HepG2 (cell line): ENCODE measurements around the gene RTEL1. TPM values are rescaled to one million over a fixed set of nuclear protein-coding genes. Genes with fewer than 3 reads are reported as not detected.

Experiments
- ATAC-seq: fragments of 200-7000 bp; cut with Tn5 transposase; 3 replicates; pipeline ENCODE4 v1.9.1; 2020; ENCODE audit warnings: mild to moderate bottlenecking, moderate library complexity
- BruUV-seq: library from RNA; stranded (reverse); fragments of 400-500 nt; replicated peaks from 2 replicates; lab custom pipeline; 2021; lab: Mats Ljungman, UMichigan
- CTCF ChIA-PET: fragments of 300-600 bp; formaldehyde crosslinking; extraction: SDS; loops from one replicate; lab custom pipeline; 2021; ENCODE audit warnings: low total read pairs, inconsistent platforms, low intra/inter-chr PET ratio; lab: Yijun Ruan, JAX
- POLR2A ChIA-PET: fragments of 350-600 bp; sonication (Branson Sonifier 250); formaldehyde crosslinking; loops from one replicate; lab custom pipeline; 2020; ENCODE audit warnings: antibody characterized with exemption, inconsistent platforms; lab: Yijun Ruan, JAX
- DNase-seq: peaks from one replicate; pipeline ENCODE4 v3.0.0-alpha.2; 2015; ENCODE audit warnings: low spot score
- FAIRE-seq: peaks from 3 replicates; lab custom pipeline; 2011; peaks lifted over from hg19 to GRCh38; lab: Jason Lieb, UNC
- H2AFZ ChIP-seq: one replicate; pipeline ENCODE4 v1.6.1; 2011; ENCODE audit warnings: low read length, inconsistent platforms
- H3K27ac ChIP-seq: fragments of 300-600 bp; 3 replicates; pipeline ENCODE4 v1.8.0; 2011; ENCODE audit warnings: mixed run types, mild to moderate bottlenecking, mixed read lengths, low read length, inconsistent platforms; ENCODE audit not compliant: insufficient read depth; ENCODE audit errors: extremely low read length
- H3K27me3 ChIP-seq, 2 experiments: fragments of 200-600 bp in 1 of 2; 2 replicates in 1 of 2; 3 replicates in 1 of 2; pipeline versions ENCODE4 v1.6.0 to v1.8.0; 2011; ENCODE audit warnings: low read length in 2 of 2, mild to moderate bottlenecking in 2 of 2, moderate library complexity in 2 of 2, inconsistent platforms in 1 of 2; ENCODE audit not compliant: insufficient read depth in 2 of 2, control insufficient read depth in 1 of 2
- H3K36me3 ChIP-seq, 2 experiments: fragments of 200-600 bp in 1 of 2; replicated peaks in 1 of 2; 2 replicates in 1 of 2; 3 replicates in 1 of 2; pipeline versions ENCODE4 v1.5.1 to v1.8.0; 2011; ENCODE audit warnings: low read length in 2 of 2, inconsistent platforms in 1 of 2; ENCODE audit not compliant: insufficient read depth in 2 of 2, control insufficient read depth in 1 of 2
- H3K4me1 ChIP-seq: 2 replicates; pipeline ENCODE4 v1.5.1; 2012; ENCODE audit warnings: low read length, inconsistent platforms; ENCODE audit not compliant: insufficient read depth
- H3K4me2 ChIP-seq: 2 replicates; pipeline ENCODE4 v1.6.0; 2011; ENCODE audit warnings: low read depth, low read length, inconsistent platforms
- H3K4me3 ChIP-seq, 3 experiments: fragments of 200-600 bp in 1 of 3; sonication (generic), shearing (Covaris generic) in 1 of 3; replicated peaks in 1 of 3; 2 replicates each; pipeline ENCODE4 v1.5.1; 2011 to 2016; ENCODE audit warnings: low read length in 3 of 3, inconsistent platforms in 2 of 3, low read depth in 2 of 3, mild to moderate bottlenecking in 2 of 3, control low read depth in 1 of 3, mixed read lengths in 1 of 3; ENCODE audit not compliant: insufficient read depth in 1 of 3
- H3K79me2 ChIP-seq: one replicate; pipeline ENCODE4 v1.6.1; 2011; ENCODE audit warnings: low read length, inconsistent platforms; ENCODE audit not compliant: insufficient read depth
- H3K9ac ChIP-seq: 2 replicates; pipeline ENCODE4 v1.6.0; 2011; ENCODE audit warnings: mild to moderate bottlenecking, low read depth, low read length, inconsistent platforms; ENCODE audit not compliant: insufficient read depth
- H3K9me3 ChIP-seq: 2 replicates; pipeline ENCODE4 v1.5.1; 2012; ENCODE audit warnings: mild to moderate bottlenecking, low read length
- H4K20me1 ChIP-seq: 2 replicates; pipeline ENCODE4 v1.6.0; 2011; ENCODE audit warnings: inconsistent platforms, mild to moderate bottlenecking, low read length, moderate library complexity; ENCODE audit not compliant: insufficient read depth
- ARNT2 ChIP-seq: sonication (generic); formaldehyde crosslinking; IDR thresholded peaks from 2 replicates; pipeline ENCODE4 v1.8.0; 2022; ENCODE audit warnings: mild to moderate bottlenecking, low read depth, missing genetic modification reagents, moderate library complexity
- ASH2L ChIP-seq: fragments of 300-600, 200-600 bp; sonication (generic); IDR thresholded peaks from 2 replicates; pipeline ENCODE4 v1.7.0; 2017; ENCODE audit warnings: low read depth, mild to moderate bottlenecking, moderate library complexity, mixed read lengths, low read length; ENCODE audit not compliant: insufficient read length
- BRCA1 ChIP-seq: sonication (generic); formaldehyde crosslinking; IDR thresholded peaks from 2 replicates; pipeline ENCODE4 v1.4.0; 2020; ENCODE audit warnings: missing genetic modification reagents
- MAZ ChIP-seq, 2 experiments: sonication (generic) in 1 of 2; formaldehyde crosslinking in 1 of 2; IDR thresholded peaks; 2 replicates each; pipeline versions ENCODE4 v1.5.0 to v1.6.1; 2012 to 2020; ENCODE audit warnings: low read depth in 2 of 2, mild to moderate bottlenecking in 2 of 2, borderline replicate concordance in 1 of 2, improper control_type of control experiment in 1 of 2, low read length in 1 of 2, missing genetic modification reagents in 1 of 2, moderate library complexity in 1 of 2
- MZF1 ChIP-seq: sonication (generic); formaldehyde crosslinking; IDR thresholded peaks from 2 replicates; pipeline ENCODE4 v1.8.1; 2023; ENCODE audit warnings: mild to moderate bottlenecking, missing genetic modification reagents, borderline replicate concordance
- NFATC3 ChIP-seq: sonication (generic); formaldehyde crosslinking; IDR thresholded peaks from 2 replicates; pipeline ENCODE4 v1.5.1; 2020; ENCODE audit warnings: mild to moderate bottlenecking, missing genetic modification reagents
- NR1H2 ChIP-seq: sonication (generic); formaldehyde crosslinking; IDR thresholded peaks from 2 replicates; pipeline ENCODE4 v1.8.1; 2022; ENCODE audit warnings: low read depth, missing genetic modification reagents, borderline replicate concordance
- RFX1 ChIP-seq: fragments of 450-650 bp; IDR thresholded peaks from 2 replicates; pipeline ENCODE4 v1.6.1; 2017
- SP2 ChIP-seq: sonication (generic); formaldehyde crosslinking; IDR thresholded peaks from 2 replicates; pipeline ENCODE4 v1.5.1; 2020; ENCODE audit warnings: mild to moderate bottlenecking, missing genetic modification reagents
- SRSF4 ChIP-seq: fragments of 200-400 bp; formaldehyde crosslinking; IDR thresholded peaks from one replicate; pipeline ENCODE4 v1.6.1; 2018; ENCODE audit warnings: mild to moderate bottlenecking, low read depth, low read length, moderate library complexity; ENCODE audit not compliant: poor library complexity, severe bottlenecking
- ZNF10 ChIP-seq: sonication (generic); formaldehyde crosslinking; IDR thresholded peaks from 2 replicates; pipeline ENCODE4 v1.4.0; 2020; ENCODE audit warnings: mild to moderate bottlenecking, low read depth, missing genetic modification reagents, borderline replicate concordance
- ZNF616 ChIP-seq: sonication (generic); formaldehyde crosslinking; IDR thresholded peaks from 2 replicates; pipeline ENCODE4 v1.5.0; 2020; ENCODE audit warnings: low read depth, mild to moderate bottlenecking, missing genetic modification reagents
- WGBS: methylation state at CpG from one replicate; pipeline ENCODE4 v1.1.6; 2017; ENCODE audit warnings: low lambda C conversion rate; 5-methylcytosine and 5-hydroxymethylcytosine counted together
- in situ Hi-C: cut with HindIII; loops from 2 replicates; pipeline ENCODE4 v1.10.0; 2017; ENCODE audit warnings: low pct_unique_long_range_greater_than_20kb; ENCODE audit not compliant: extremely low pct_ligation_motif_present
- intact Hi-C: fragments of 100-400 bp; cut with micrococcal nuclease; formaldehyde crosslinking; loops from one replicate; pipeline ENCODE4 v1.10.0; 2022; ENCODE audit not compliant: unreplicated experiment
- polyA plus RNA-seq, 8 experiments: library from polyadenylated mRNA; depleted of rRNA in 3 of 8; stranded (reverse) in 7 of 8; unstranded in 1 of 8; fragments of >200 nt; fragmentation: Illumina TruSeq in 4 of 8; extraction: Trizol in 4 of 8; gene quantifications; 2 replicates each; pipeline versions ENCODE4 v1.2.1 to v1.2.3, GENCODE V29; 2011 to 2016; ENCODE audit warnings: low read depth in 4 of 8, missing spikeins in 1 of 8, mixed read lengths in 1 of 8; ENCODE audit not compliant: insufficient read depth in 1 of 8
- total RNA-seq, 5 experiments: library from RNA; depleted of rRNA; stranded (reverse); fragments of >200 nt; fragmentation: Illumina TruSeq; extraction: Trizol; gene quantifications; 2 replicates each; pipeline ENCODE4 v1.2.3, GENCODE V29; 2016; ENCODE audit warnings: low read depth in 1 of 5
- TF ChIP-seq, protein P1 (sequence below): sonication (generic); formaldehyde crosslinking; IDR thresholded peaks from 2 replicates; pipeline ENCODE4 v1.4.0; 2020; ENCODE audit warnings: missing genetic modification reagents
- TF ChIP-seq, protein P2 (sequence below): sonication (generic); formaldehyde crosslinking; IDR thresholded peaks from 2 replicates; pipeline ENCODE4 v1.4.0; 2020; ENCODE audit warnings: missing genetic modification reagents
- TF ChIP-seq, protein P3 (sequence below): sonication (generic); formaldehyde crosslinking; IDR thresholded peaks from 2 replicates; pipeline ENCODE4 v1.9.0; 2021; ENCODE audit warnings: missing genetic modification reagents, borderline replicate concordance
- TF ChIP-seq, protein P4 (sequence below): sonication (generic); formaldehyde crosslinking; IDR thresholded peaks from 2 replicates; pipeline ENCODE4 v1.8.0; 2022; ENCODE audit warnings: mild to moderate bottlenecking, missing genetic modification reagents; ENCODE audit not compliant: insufficient replicate concordance
- TF ChIP-seq, protein P5 (sequence below): IDR thresholded peaks from 2 replicates; pipeline ENCODE4 v1.6.1; 2016; ENCODE audit warnings: missing compliant biosample characterization, missing genetic modification reagents, borderline replicate concordance

Gene RTEL1
- total and polyA plus RNA-seq, 2 of the 13 experiments (the other 11 are each of a cell fraction or from before 2014, with no cell fraction given), result 21.8 to 36.4 TPM

DNA sequence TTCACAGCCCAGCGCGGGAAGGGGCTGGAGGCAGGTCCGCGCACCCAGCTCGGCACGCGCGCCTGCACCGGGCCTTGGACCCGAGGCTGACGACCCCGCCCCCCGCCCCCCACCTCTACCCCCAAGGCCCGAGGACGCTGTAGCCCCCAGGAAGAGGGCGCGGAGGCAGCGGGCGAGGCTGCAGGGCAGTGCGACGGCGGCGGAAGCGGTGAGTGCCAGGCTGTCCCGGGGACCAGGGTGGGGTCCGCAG is 79.5 kb downstream of the RTEL1 start:
- no peaks in the 10 kb centered on the region for H3K27me3 ChIP-seq
- no TSS peak for BruUV-seq
- no peak for DNase-seq
- no peak overlapping the region for H2AFZ ChIP-seq
- H3K9me3 ChIP-seq, result no peaks in the 10 kb centered on the region
- peak overlapping the region; percentile 93 for H3K27ac ChIP-seq
- peak overlapping the region; percentile 46 to 93 (median 85); a peak in 5 of 6 replicates for H3K4me3 ChIP-seq
- no peaks in the 10 kb centered on the region for H4K20me1 ChIP-seq
- peaks cover 32% of the 10 kb centered on the region for H3K79me2 ChIP-seq
- WGBS, result 4% methylated on average over 14 of the region's 26 CpGs
- in situ Hi-C loops, result no loop called here
- ChIA-PET POLR2A (interaction anchor here (0.5 to 7.3 kb wide), 22 partner anchors 10 to 298 kb away, joined by 3 to 190 read pairs (median 4); partner anchors contain the start of genes ARFRP1, C20orf204, GMEB2 and RTEL1), CTCF (interaction anchor here (2.5 kb wide), 1 partner anchor 30 kb away, joined by 8 read pairs; the partner anchor contains the start of genes ARFRP1 and ZGPAT)
- H3K9ac ChIP-seq, result peak overlapping the region; percentile 72
- no peak for FAIRE-seq
- ATAC-seq, result no peak
- peaks cover 56% of the 10 kb centered on the region for H3K4me1 ChIP-seq
- peak overlapping the region; percentile 90 for H3K4me2 ChIP-seq
- H3K36me3 ChIP-seq, result peaks cover 31 to 41% of the 10 kb centered on the region in 2 experiments
- intact Hi-C loops, result loop anchor here (5.0 kb wide), 1 partner anchor 200 kb away; the partner anchor contains the start of gene PTK6
- TF ChIP-seq, protein P1, sequence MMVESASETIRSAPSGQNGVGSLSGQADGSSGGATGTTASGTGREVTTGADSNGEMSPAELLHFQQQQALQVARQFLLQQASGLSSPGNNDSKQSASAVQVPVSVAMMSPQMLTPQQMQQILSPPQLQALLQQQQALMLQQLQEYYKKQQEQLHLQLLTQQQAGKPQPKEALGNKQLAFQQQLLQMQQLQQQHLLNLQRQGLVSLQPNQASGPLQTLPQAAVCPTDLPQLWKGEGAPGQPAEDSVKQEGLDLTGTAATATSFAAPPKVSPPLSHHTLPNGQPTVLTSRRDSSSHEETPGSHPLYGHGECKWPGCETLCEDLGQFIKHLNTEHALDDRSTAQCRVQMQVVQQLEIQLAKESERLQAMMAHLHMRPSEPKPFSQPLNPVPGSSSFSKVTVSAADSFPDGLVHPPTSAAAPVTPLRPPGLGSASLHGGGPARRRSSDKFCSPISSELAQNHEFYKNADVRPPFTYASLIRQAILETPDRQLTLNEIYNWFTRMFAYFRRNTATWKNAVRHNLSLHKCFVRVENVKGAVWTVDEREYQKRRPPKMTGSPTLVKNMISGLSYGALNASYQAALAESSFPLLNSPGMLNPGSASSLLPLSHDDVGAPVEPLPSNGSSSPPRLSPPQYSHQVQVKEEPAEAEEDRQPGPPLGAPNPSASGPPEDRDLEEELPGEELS, result no peak
- TF ChIP-seq RFX1 (no peak), NFATC3 (no peak), SRSF4 (no peak), ARNT2 (peak; percentile 51; the same call in 1 of the 2 replicates), BRCA1 (CRISPR knock-in tag) (no peak), ASH2L (no peak), MZF1 (CRISPR knock-in tag) (no peak), NR1H2 (peak; percentile 3), MAZ (IDR thresholded peaks at IDR 0.05; ENCODE audit: borderline replicate concordance, low read depth, low read length) (no peak), MAZ (CRISPR knock-in tag; IDR thresholded peaks at IDR 0.05; ENCODE audit: low read depth) (no peak), SP2 (CRISPR knock-in tag) (no peak), ZNF10 (CRISPR knock-in tag) (no peak), ZNF616 (CRISPR knock-in tag) (no peak)
- TF ChIP-seq, protein P2, sequence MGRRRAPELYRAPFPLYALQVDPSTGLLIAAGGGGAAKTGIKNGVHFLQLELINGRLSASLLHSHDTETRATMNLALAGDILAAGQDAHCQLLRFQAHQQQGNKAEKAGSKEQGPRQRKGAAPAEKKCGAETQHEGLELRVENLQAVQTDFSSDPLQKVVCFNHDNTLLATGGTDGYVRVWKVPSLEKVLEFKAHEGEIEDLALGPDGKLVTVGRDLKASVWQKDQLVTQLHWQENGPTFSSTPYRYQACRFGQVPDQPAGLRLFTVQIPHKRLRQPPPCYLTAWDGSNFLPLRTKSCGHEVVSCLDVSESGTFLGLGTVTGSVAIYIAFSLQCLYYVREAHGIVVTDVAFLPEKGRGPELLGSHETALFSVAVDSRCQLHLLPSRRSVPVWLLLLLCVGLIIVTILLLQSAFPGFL (CRISPR knock-in tag), result no peak
- TF ChIP-seq, protein P3, sequence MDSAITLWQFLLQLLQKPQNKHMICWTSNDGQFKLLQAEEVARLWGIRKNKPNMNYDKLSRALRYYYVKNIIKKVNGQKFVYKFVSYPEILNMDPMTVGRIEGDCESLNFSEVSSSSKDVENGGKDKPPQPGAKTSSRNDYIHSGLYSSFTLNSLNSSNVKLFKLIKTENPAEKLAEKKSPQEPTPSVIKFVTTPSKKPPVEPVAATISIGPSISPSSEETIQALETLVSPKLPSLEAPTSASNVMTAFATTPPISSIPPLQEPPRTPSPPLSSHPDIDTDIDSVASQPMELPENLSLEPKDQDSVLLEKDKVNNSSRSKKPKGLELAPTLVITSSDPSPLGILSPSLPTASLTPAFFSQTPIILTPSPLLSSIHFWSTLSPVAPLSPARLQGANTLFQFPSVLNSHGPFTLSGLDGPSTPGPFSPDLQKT (CRISPR knock-in tag), result no peak
- TF ChIP-seq, protein P4, sequence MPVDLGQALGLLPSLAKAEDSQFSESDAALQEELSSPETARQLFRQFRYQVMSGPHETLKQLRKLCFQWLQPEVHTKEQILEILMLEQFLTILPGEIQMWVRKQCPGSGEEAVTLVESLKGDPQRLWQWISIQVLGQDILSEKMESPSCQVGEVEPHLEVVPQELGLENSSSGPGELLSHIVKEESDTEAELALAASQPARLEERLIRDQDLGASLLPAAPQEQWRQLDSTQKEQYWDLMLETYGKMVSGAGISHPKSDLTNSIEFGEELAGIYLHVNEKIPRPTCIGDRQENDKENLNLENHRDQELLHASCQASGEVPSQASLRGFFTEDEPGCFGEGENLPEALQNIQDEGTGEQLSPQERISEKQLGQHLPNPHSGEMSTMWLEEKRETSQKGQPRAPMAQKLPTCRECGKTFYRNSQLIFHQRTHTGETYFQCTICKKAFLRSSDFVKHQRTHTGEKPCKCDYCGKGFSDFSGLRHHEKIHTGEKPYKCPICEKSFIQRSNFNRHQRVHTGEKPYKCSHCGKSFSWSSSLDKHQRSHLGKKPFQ (CRISPR knock-in tag), result no peak
- TF ChIP-seq, protein P5, sequence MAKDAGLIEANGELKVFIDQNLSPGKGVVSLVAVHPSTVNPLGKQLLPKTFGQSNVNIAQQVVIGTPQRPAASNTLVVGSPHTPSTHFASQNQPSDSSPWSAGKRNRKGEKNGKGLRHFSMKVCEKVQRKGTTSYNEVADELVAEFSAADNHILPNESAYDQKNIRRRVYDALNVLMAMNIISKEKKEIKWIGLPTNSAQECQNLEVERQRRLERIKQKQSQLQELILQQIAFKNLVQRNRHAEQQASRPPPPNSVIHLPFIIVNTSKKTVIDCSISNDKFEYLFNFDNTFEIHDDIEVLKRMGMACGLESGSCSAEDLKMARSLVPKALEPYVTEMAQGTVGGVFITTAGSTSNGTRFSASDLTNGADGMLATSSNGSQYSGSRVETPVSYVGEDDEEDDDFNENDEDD, result peak; percentile 97
